CD4-positive, alpha-beta T cell (primary cell): Measurements from ENCODE around the gene TNIK. TPM values are rescaled to one million over a fixed set of nuclear protein-coding genes. Genes with fewer than 3 reads are reported as not detected.

Source experiments
- ATAC-seq: fragments of 200-7000 bp; cut with Tn5 transposase; one replicate; pipeline ENCODE4 v1.10.0; 2022; ENCODE audit warnings: mild to moderate bottlenecking; ENCODE audit not compliant: poor library complexity
- CTCF ChIA-PET: fragments of 350-600 bp; sonication (Branson Sonifier 250); formaldehyde crosslinking; loops from one replicate; lab custom pipeline; 2021; ENCODE audit warnings: antibody characterized with exemption, inconsistent platforms; lab: Charles Lee
- POLR2A ChIA-PET: fragments of 350-600 bp; sonication (Branson Sonifier 250); formaldehyde crosslinking; loops from one replicate; lab custom pipeline; 2021; ENCODE audit warnings: antibody characterized with exemption, inconsistent platforms; lab: Charles Lee
- DNase-seq, 14 experiments: peaks; one replicate each; pipeline ENCODE4 v3.0.0-alpha.2; 2013 to 2020; ENCODE audit warnings: mixed read lengths in 2 of 14
- H3K27ac ChIP-seq, 2 donors: one replicate each; pipeline versions ENCODE4 v1.5.1 to v1.7.0; 2013; ENCODE audit warnings: low read length in 2 of 2, low read depth in 1 of 2, mild to moderate bottlenecking in 1 of 2
- H3K27me3 ChIP-seq, 2 experiments: 1 replicate in 1 of 2; 2 replicates in 1 of 2; pipeline versions ENCODE4 v1.6.1 to v1.7.0; 2013; ENCODE audit warnings: low read length in 2 of 2, control low read depth in 1 of 2, mild to moderate bottlenecking in 1 of 2, moderate library complexity in 1 of 2; ENCODE audit not compliant: insufficient read depth in 2 of 2, control insufficient read depth in 1 of 2
- H3K36me3 ChIP-seq: one replicate; pipeline ENCODE4 v1.6.1; 2013; ENCODE audit warnings: low read length, control low read depth; ENCODE audit not compliant: insufficient read depth
- H3K4me1 ChIP-seq: one replicate; pipeline ENCODE4 v1.6.1; 2013; ENCODE audit warnings: low read length, control low read depth; ENCODE audit not compliant: insufficient read depth
- H3K4me3 ChIP-seq: one replicate; pipeline ENCODE4 v1.5.1; 2013; ENCODE audit warnings: mild to moderate bottlenecking, low read length, moderate library complexity
- H3K9me3 ChIP-seq, 2 experiments: 1 replicate in 1 of 2; 2 replicates in 1 of 2; pipeline versions ENCODE4 v1.6.1 to v1.7.0; 2013; ENCODE audit warnings: low read length in 2 of 2, mild to moderate bottlenecking in 2 of 2, control low read depth in 1 of 2, moderate library complexity in 1 of 2; ENCODE audit not compliant: control insufficient read depth in 1 of 2, insufficient read depth in 1 of 2
- H3K27ac Mint-ChIP-seq: one replicate; pipeline ENCODE4 v1.8.0; 2020; ENCODE audit warnings: mixed read lengths
- H3K27me3 Mint-ChIP-seq: one replicate; pipeline ENCODE4 v1.8.0; 2021; ENCODE audit warnings: mixed read lengths
- H3K36me3 Mint-ChIP-seq: one replicate; pipeline ENCODE4 v1.8.0; 2021; ENCODE audit warnings: low read depth, mixed read lengths
- H3K4me1 Mint-ChIP-seq: one replicate; pipeline ENCODE4 v1.8.0; 2021; ENCODE audit warnings: low read depth, mixed read lengths
- H3K4me3 Mint-ChIP-seq: one replicate; pipeline ENCODE4 v1.8.0; 2020; ENCODE audit warnings: mild to moderate bottlenecking, mixed read lengths
- H3K9me3 Mint-ChIP-seq: one replicate; pipeline ENCODE4 v1.8.0; 2020; ENCODE audit warnings: mixed read lengths
- intact Hi-C, 2 experiments: fragments of 100-400 bp; cut with DNase I in 1 of 2; cut with micrococcal nuclease in 1 of 2; formaldehyde crosslinking; loops; one replicate each; pipeline versions ENCODE4 v1.15.1 to v1.9.0; 2023 to 2025; cut with DNase I, micrococcal nuclease
- total RNA-seq, 174 experiments: library from RNA in 2 of 174; stranded (reverse) in 2 of 174; gene quantifications; one replicate each; pipeline ENCODE4 v1.2.3 and lab custom pipeline; 2021 to 2026
- TF ChIP-seq, protein P1 (sequence below): fragments of 200-600 bp; IDR thresholded peaks from one replicate; pipeline ENCODE4 v1.8.0; 2022; ENCODE audit warnings: antibody characterized with exemption, mild to moderate bottlenecking

TNIK gene
- total RNA-seq, 2 experiments from 2014 or later: 71.0 to 78.3 TPM

GRCh38 chr3:171236265-171237008 is 223.8 kb downstream of the TNIK start:
- peaks cover 54% of the 10 kb centered on the region for H3K4me1 Mint-ChIP-seq
- ChIA-PET CTCF (interaction anchor here (1.6 kb wide), 1 partner anchor 19 kb away, joined by 3 read pairs; no protein-coding TSS in a partner anchor), POLR2A (interaction anchor here (1.0 kb wide), 1 partner anchor 13 kb away, joined by 3 read pairs; no protein-coding TSS in a partner anchor)
- Histone ChIP-seq H3K27me3 (no peaks in the 10 kb centered on the region), H3K4me1 (no peaks in the 10 kb centered on the region), H3K4me3 (no peak overlapping the region), H3K27ac (no peak overlapping the region), H3K9me3 (no peaks in the 10 kb centered on the region), H3K36me3 (no peaks in the 10 kb centered on the region)
- ATAC-seq (no peak), DNase-seq (no peak)
- H3K36me3 Mint-ChIP-seq: peaks cover 18% of the 10 kb centered on the region
- H3K27me3 Mint-ChIP-seq: no peaks in the 10 kb centered on the region
- no peaks in the 10 kb centered on the region for H3K9me3 Mint-ChIP-seq
- intact Hi-C loops: no loop called here
- no peak overlapping the region for H3K27ac Mint-ChIP-seq
- TF ChIP-seq, protein P1, sequence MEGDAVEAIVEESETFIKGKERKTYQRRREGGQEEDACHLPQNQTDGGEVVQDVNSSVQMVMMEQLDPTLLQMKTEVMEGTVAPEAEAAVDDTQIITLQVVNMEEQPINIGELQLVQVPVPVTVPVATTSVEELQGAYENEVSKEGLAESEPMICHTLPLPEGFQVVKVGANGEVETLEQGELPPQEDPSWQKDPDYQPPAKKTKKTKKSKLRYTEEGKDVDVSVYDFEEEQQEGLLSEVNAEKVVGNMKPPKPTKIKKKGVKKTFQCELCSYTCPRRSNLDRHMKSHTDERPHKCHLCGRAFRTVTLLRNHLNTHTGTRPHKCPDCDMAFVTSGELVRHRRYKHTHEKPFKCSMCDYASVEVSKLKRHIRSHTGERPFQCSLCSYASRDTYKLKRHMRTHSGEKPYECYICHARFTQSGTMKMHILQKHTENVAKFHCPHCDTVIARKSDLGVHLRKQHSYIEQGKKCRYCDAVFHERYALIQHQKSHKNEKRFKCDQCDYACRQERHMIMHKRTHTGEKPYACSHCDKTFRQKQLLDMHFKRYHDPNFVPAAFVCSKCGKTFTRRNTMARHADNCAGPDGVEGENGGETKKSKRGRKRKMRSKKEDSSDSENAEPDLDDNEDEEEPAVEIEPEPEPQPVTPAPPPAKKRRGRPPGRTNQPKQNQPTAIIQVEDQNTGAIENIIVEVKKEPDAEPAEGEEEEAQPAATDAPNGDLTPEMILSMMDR: no peak
- H3K4me3 Mint-ChIP-seq: no peak overlapping the region

- H3K4me3 Mint-ChIP-seq: no peak overlapping the region
- H3K27ac Mint-ChIP-seq: no peak overlapping the region
- POLR2A ChIA-PET: no interaction called here
These were observed 225.8 kb downstream of the TNIK start for GRCh38 chr3:171234298-171235010.

GRCh38 chr3:171231361-171231760 is 228.8 kb downstream of the TNIK start:
- no peak overlapping the region for H3K4me3 ChIP-seq
- Mint-ChIP-seq H3K27me3 (no peaks in the 10 kb centered on the region), H3K27ac (no peak overlapping the region), H3K9me3 (no peaks in the 10 kb centered on the region), H3K4me3 (no peak overlapping the region), H3K4me1 (peaks cover 69% of the 10 kb centered on the region), H3K36me3 (peaks cover 41% of the 10 kb centered on the region)
- ATAC-seq (no peak), DNase-seq (no peak)
- no peak overlapping the region for H3K27ac ChIP-seq
- no peaks in the 10 kb centered on the region for H3K9me3 ChIP-seq
- H3K27me3 ChIP-seq: no peaks in the 10 kb centered on the region
- intact Hi-C loops: no loop called here
- POLR2A ChIA-PET: no interaction called here
- CTCF ChIA-PET: interaction anchor here (0.7 to 1.1 kb wide), 2 partner anchors 8 to 29 kb away, joined by 3 read pairs; no protein-coding TSS in a partner anchor
- TF ChIP-seq, protein P1: no peak
- H3K4me1 ChIP-seq: peaks cover 6% of the 10 kb centered on the region
- H3K36me3 ChIP-seq: peaks cover 18% of the 10 kb centered on the region

More at GRCh38 chr3:171234298-171235010, 225.8 kb downstream of the TNIK start:
- CTCF ChIA-PET: no interaction called here
- Mint-ChIP-seq H3K4me1 (peaks cover 61% of the 10 kb centered on the region), H3K36me3 (peaks cover 13% of the 10 kb centered on the region), H3K27me3 (no peaks in the 10 kb centered on the region), H3K9me3 (no peaks in the 10 kb centered on the region)
- Histone ChIP-seq H3K4me1 (peaks cover 6% of the 10 kb centered on the region), H3K27me3 (no peaks in the 10 kb centered on the region), H3K27ac (no peak overlapping the region), H3K4me3 (no peak overlapping the region), H3K36me3 (no peaks in the 10 kb centered on the region), H3K9me3 (no peaks in the 10 kb centered on the region)
- DNase-seq (no peak), ATAC-seq (no peak)
- TF ChIP-seq, protein P1: no peak
- intact Hi-C loops: no loop called here
